Mesenchymal stem cell (in vitro differentiated cells and primary cell): ENCODE data around the gene FLRT2.

ENCODE experiments used
- DNase-seq: peaks from one replicate; pipeline ENCODE4 v3.0.0-alpha.2; 2013
- H2AFZ ChIP-seq: one replicate; pipeline ENCODE4 v1.6.1; 2013; ENCODE audit warnings: low read depth, mild to moderate bottlenecking, control low read depth, inconsistent platforms, low read length, moderate library complexity
- H2AK5ac ChIP-seq: 2 replicates; pipeline ENCODE4 v1.6.1; 2013; ENCODE audit warnings: low read length, moderate library complexity, mild to moderate bottlenecking, inconsistent platforms; ENCODE audit not compliant: severe bottlenecking
- H2BK120ac ChIP-seq: one replicate; pipeline ENCODE4 v1.6.1; 2013; ENCODE audit warnings: low read depth, mild to moderate bottlenecking, inconsistent platforms, low read length, moderate library complexity
- H2BK12ac ChIP-seq, 2 experiments: one replicate each; pipeline ENCODE4 v1.6.1; 2013; ENCODE audit warnings: inconsistent platforms in 2 of 2, low read length in 2 of 2, mild to moderate bottlenecking in 2 of 2, moderate library complexity in 2 of 2, control low read depth in 1 of 2
- H2BK15ac ChIP-seq: one replicate; pipeline ENCODE4 v1.6.1; 2013; ENCODE audit warnings: mild to moderate bottlenecking, low read depth, inconsistent platforms; ENCODE audit not compliant: poor library complexity, severe bottlenecking
- H2BK5ac ChIP-seq: 2 replicates; pipeline ENCODE4 v1.6.1; 2013; ENCODE audit warnings: low read depth, mild to moderate bottlenecking, low read length, control low read depth, inconsistent platforms; ENCODE audit not compliant: poor library complexity, severe bottlenecking
- H3K14ac ChIP-seq, 2 experiments: one replicate each; pipeline ENCODE4 v1.6.1; 2013; ENCODE audit warnings: inconsistent platforms in 2 of 2, low read length in 2 of 2, control low read depth in 1 of 2, mild to moderate bottlenecking in 1 of 2, moderate library complexity in 1 of 2
- H3K18ac ChIP-seq, 2 experiments: one replicate each; pipeline ENCODE4 v1.6.1; 2013; ENCODE audit warnings: inconsistent platforms in 2 of 2, low read length in 2 of 2, control low read depth in 1 of 2, low read depth in 1 of 2, mild to moderate bottlenecking in 1 of 2
- H3K23ac ChIP-seq, 2 experiments: one replicate each; pipeline ENCODE4 v1.6.1; 2013; ENCODE audit warnings: inconsistent platforms in 2 of 2, low read length in 2 of 2, mild to moderate bottlenecking in 2 of 2, moderate library complexity in 2 of 2, control low read depth in 1 of 2
- H3K27ac ChIP-seq: 2 replicates; pipeline ENCODE4 v1.5.1; 2013; ENCODE audit warnings: mild to moderate bottlenecking, moderate library complexity, low read length, control low read depth, inconsistent platforms; ENCODE audit not compliant: poor library complexity, severe bottlenecking
- H3K27me3 ChIP-seq, 2 experiments: 2 replicates each; pipeline versions ENCODE4 v1.6.1 to v1.7.0; 2013; ENCODE audit warnings: low read length in 2 of 2, mild to moderate bottlenecking in 2 of 2, moderate library complexity in 2 of 2, control low read depth in 1 of 2, inconsistent platforms in 1 of 2; ENCODE audit not compliant: control insufficient read depth in 1 of 2, insufficient read depth in 1 of 2
- H3K36me3 ChIP-seq, 2 experiments: 2 replicates each; pipeline versions ENCODE4 v1.6.1 to v1.7.0; 2013; ENCODE audit warnings: low read length in 2 of 2, control low read depth in 1 of 2, inconsistent platforms in 1 of 2, low read depth in 1 of 2, mild to moderate bottlenecking in 1 of 2; ENCODE audit not compliant: insufficient read depth in 2 of 2, control insufficient read depth in 1 of 2
- H3K4ac ChIP-seq, 2 experiments: one replicate each; pipeline ENCODE4 v1.6.1; 2013; ENCODE audit warnings: inconsistent platforms in 2 of 2, low read length in 2 of 2, mild to moderate bottlenecking in 2 of 2, moderate library complexity in 2 of 2, control low read depth in 1 of 2, low read depth in 1 of 2
- H3K4me1 ChIP-seq: 2 replicates; pipeline ENCODE4 v1.6.1; 2013; ENCODE audit warnings: low read depth, low read length, control low read depth; ENCODE audit not compliant: control insufficient read depth, insufficient read depth
- H3K4me2 ChIP-seq: 2 replicates; pipeline ENCODE4 v1.6.1; 2013; ENCODE audit warnings: low read length, mild to moderate bottlenecking, inconsistent platforms; ENCODE audit not compliant: poor library complexity, severe bottlenecking
- H3K4me3 ChIP-seq, 2 experiments: 2 replicates each; pipeline versions ENCODE4 v1.5.1 to v1.7.0; 2013; ENCODE audit warnings: low read length in 2 of 2, mild to moderate bottlenecking in 2 of 2, control low read depth in 1 of 2, low read depth in 1 of 2; ENCODE audit not compliant: insufficient read depth in 1 of 2
- H3K79me1 ChIP-seq: replicated peaks from 2 replicates; pipeline ENCODE4 v1.6.1; 2013; ENCODE audit warnings: mild to moderate bottlenecking, control low read depth, low read length, inconsistent platforms; ENCODE audit not compliant: poor library complexity, severe bottlenecking
- H3K9ac ChIP-seq: 2 replicates; pipeline ENCODE4 v1.7.0; 2013; ENCODE audit warnings: mild to moderate bottlenecking, low read length, moderate library complexity
- H3K9me3 ChIP-seq: 2 replicates; pipeline ENCODE4 v1.7.0; 2013; ENCODE audit warnings: mild to moderate bottlenecking, low read length; ENCODE audit not compliant: control insufficient read depth
- H4K8ac ChIP-seq: one replicate; pipeline ENCODE4 v1.6.1; 2013; ENCODE audit warnings: inconsistent platforms, mild to moderate bottlenecking, low read length, moderate library complexity
- H4K91ac ChIP-seq: one replicate; pipeline ENCODE4 v1.6.1; 2013; ENCODE audit warnings: mild to moderate bottlenecking, low read length, inconsistent platforms
- WGBS: methylation state at CpG from one replicate; pipeline ENCODE4 v1.1.7; 2013; ENCODE audit warnings: mixed read lengths; 5-methylcytosine and 5-hydroxymethylcytosine counted together

Gene FLRT2

DNA sequence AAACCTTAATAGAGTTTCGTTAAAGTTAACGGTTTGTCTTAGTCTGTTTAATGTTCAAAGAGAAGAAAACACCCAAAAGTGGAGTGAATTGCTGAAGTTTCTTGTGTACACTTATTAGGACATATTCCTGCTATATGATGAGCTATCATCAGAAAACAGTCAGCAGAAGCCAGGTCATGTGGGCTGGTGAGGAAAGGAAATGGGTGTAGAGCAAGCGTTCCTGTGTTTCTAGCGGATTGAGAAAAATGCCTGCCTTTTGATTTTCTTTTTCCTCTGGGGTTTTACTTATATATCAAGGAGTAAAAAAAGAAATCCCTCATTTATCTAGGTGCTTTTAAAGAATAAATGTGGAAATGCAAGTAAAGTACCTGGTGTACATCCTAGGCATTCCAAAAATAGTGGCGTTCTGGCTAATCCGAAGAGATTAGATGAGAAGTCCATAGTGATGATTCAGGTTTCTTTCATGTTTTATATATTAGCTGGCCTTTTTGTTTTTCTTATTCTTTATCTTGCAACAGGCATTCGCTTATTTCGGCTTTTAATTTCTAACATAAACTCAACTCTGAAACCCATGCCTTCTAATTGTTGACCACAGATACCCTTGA, 50.7 kb downstream of the FLRT2 start:
- no peak overlapping the region for H2BK15ac ChIP-seq
- H2AFZ ChIP-seq: no peak overlapping the region
- H3K4ac ChIP-seq: no peak overlapping the region
- peaks cover 10% of the 10 kb centered on the region for H3K79me1 ChIP-seq
- no peak overlapping the region for H3K27ac ChIP-seq
- H2BK5ac ChIP-seq: no peak overlapping the region
- peaks cover 6% of the 10 kb centered on the region for H3K4me1 ChIP-seq
- H3K14ac ChIP-seq: no peak overlapping the region
- no peak overlapping the region for H2BK120ac ChIP-seq
- 94% methylated on average over 7 of the region's 8 CpGs for WGBS
- H3K27me3 ChIP-seq: no peaks in the 10 kb centered on the region
- no peaks in the 10 kb centered on the region for H3K9me3 ChIP-seq
- DNase-seq: no peak
- H3K23ac ChIP-seq: no peak overlapping the region
- H3K4me3 ChIP-seq: no peak overlapping the region
- no peak overlapping the region for H3K18ac ChIP-seq
- peaks cover 3 to 18% of the 10 kb centered on the region in 2 experiments for H3K36me3 ChIP-seq
- no peak overlapping the region for H2BK12ac ChIP-seq
- H3K4me2 ChIP-seq: no peak overlapping the region
- no peak overlapping the region for H3K9ac ChIP-seq
- no peak overlapping the region for H4K91ac ChIP-seq
- no peak overlapping the region for H4K8ac ChIP-seq
- H2AK5ac ChIP-seq: no peak overlapping the region

GRCh38 chr14:85581691-85582090, 51.7 kb downstream of the FLRT2 start:
- no peak overlapping the region for H3K18ac ChIP-seq

GRCh38 chr14:85583380-85583779, 53.4 kb downstream of the FLRT2 start:
- no peak overlapping the region for H2BK15ac ChIP-seq
- no peak overlapping the region for H2AK5ac ChIP-seq
- no peak overlapping the region for H4K8ac ChIP-seq
- no peak for DNase-seq
- H2AFZ ChIP-seq: no peak overlapping the region
- peak overlapping the region in 1 of 2 experiments; percentile 33 for H3K18ac ChIP-seq
- no peak overlapping the region for H3K4ac ChIP-seq
- WGBS: 88% methylated on average over 5 of the region's 5 CpGs
- H2BK12ac ChIP-seq: no peak overlapping the region
- H3K23ac ChIP-seq: peak overlapping the region in 1 of 2 experiments; percentile 79
- no peak overlapping the region for H4K91ac ChIP-seq
- peaks cover 3% of the 10 kb centered on the region for H3K4me1 ChIP-seq
- H3K9ac ChIP-seq: peak overlapping the region; percentile 36
- peaks cover 10% of the 10 kb centered on the region for H3K79me1 ChIP-seq
- H3K4me3 ChIP-seq: peak overlapping the region in 1 of 2 experiments; percentile 30
- no peak overlapping the region for H3K4me2 ChIP-seq
- no peak overlapping the region for H3K14ac ChIP-seq
- H2BK5ac ChIP-seq: no peak overlapping the region
- H3K27ac ChIP-seq: no peak overlapping the region
- H3K36me3 ChIP-seq: peaks cover 3 to 34% of the 10 kb centered on the region in 2 experiments
- peak overlapping the region; percentile 34 for H2BK120ac ChIP-seq
- no peaks in the 10 kb centered on the region for H3K27me3 ChIP-seq
- no peaks in the 10 kb centered on the region for H3K9me3 ChIP-seq

More at GRCh38 chr14:85581691-85582090, 51.7 kb downstream of the FLRT2 start:
- Histone ChIP-seq H3K4me3 (no peak overlapping the region), H3K14ac (no peak overlapping the region), H3K9me3 (no peaks in the 10 kb centered on the region), H3K4me2 (no peak overlapping the region), H2BK5ac (no peak overlapping the region), H4K8ac (no peak overlapping the region), H2AFZ (no peak overlapping the region), H3K4me1 (peaks cover 6% of the 10 kb centered on the region), H3K9ac (no peak overlapping the region), H3K27me3 (no peaks in the 10 kb centered on the region), H3K4ac (no peak overlapping the region), H3K79me1 (peaks cover 10% of the 10 kb centered on the region), H4K91ac (no peak overlapping the region), H2BK15ac (no peak overlapping the region), H3K23ac (no peak overlapping the region), H2BK12ac (no peak overlapping the region), H2BK120ac (no peak overlapping the region), H3K36me3 (peaks cover 3 to 25% of the 10 kb centered on the region in 2 experiments), H2AK5ac (no peak overlapping the region), H3K27ac (no peak overlapping the region)
- no peak for DNase-seq
- 83% methylated on average over 1 of the region's 1 CpG for WGBS

- no peak overlapping the region for H2AFZ ChIP-seq
- H3K18ac ChIP-seq: peak overlapping the region in 1 of 2 experiments; percentile 78
- H3K14ac ChIP-seq: peak overlapping the region in 1 of 2 experiments; percentile 83
- no peak overlapping the region for H4K91ac ChIP-seq
- peaks cover 7% of the 10 kb centered on the region for H3K79me1 ChIP-seq
- DNase-seq: no peak
- no peak overlapping the region for H3K4me2 ChIP-seq
- H3K9me3 ChIP-seq: peaks cover 9% of the 10 kb centered on the region
- H2BK120ac ChIP-seq: no peak overlapping the region
- H3K27me3 ChIP-seq: no peaks in the 10 kb centered on the region
- H3K27ac ChIP-seq: no peak overlapping the region
- H2BK5ac ChIP-seq: no peak overlapping the region
- H3K23ac ChIP-seq: no peak overlapping the region
- peaks cover 3% of the 10 kb centered on the region for H3K4me1 ChIP-seq
- 85% methylated on average over 6 of the region's 6 CpGs for WGBS
- peak overlapping the region in 1 of 2 experiments; percentile 83 for H2BK12ac ChIP-seq
- no peak overlapping the region for H2AK5ac ChIP-seq
- no peak overlapping the region for H3K9ac ChIP-seq
- peaks cover 3 to 39% of the 10 kb centered on the region in 2 experiments for H3K36me3 ChIP-seq
- H2BK15ac ChIP-seq: no peak overlapping the region
- no peak overlapping the region for H4K8ac ChIP-seq
- H3K4ac ChIP-seq: peak overlapping the region in 1 of 2 experiments; percentile 7
- H3K4me3 ChIP-seq: no peak overlapping the region
These were observed 54.5 kb downstream of the FLRT2 start for GRCh38 chr14:85584481-85584880.
